Pancreas (tissue), 10 donors: ENCODE measurements around the gene RWDD3. TPM values are rescaled to one million over a fixed set of nuclear protein-coding genes. Genes with fewer than 3 reads are reported as not detected.

ENCODE experiments used
- ATAC-seq, 4 donors: fragments of 200-7000 bp; cut with Tn5 transposase; one replicate each; pipeline versions ENCODE4 v1.8.0 to v1.9.1; 2020; ENCODE audit warnings: mild to moderate bottlenecking in 4 of 4, moderate library complexity in 4 of 4
- DNase-seq, 6 donors: peaks; one replicate each; pipeline ENCODE4 v3.0.0-alpha.2; 2020
- FAIRE-seq: peaks from 2 replicates; lab custom pipeline; 2012; peaks lifted over from hg19 to GRCh38; lab: Jason Lieb, UNC
- H3K27ac ChIP-seq, 4 donors: fragments of 200-600 bp; sonication (generic); 1 replicate in 3 of 4; 2 replicates in 1 of 4; pipeline versions ENCODE4 v1.5.0 to v1.8.0; 2020
- H3K27me3 ChIP-seq, 4 donors: fragments of 200-600 bp; one replicate each; pipeline ENCODE4 v1.8.0; 2021
- H3K36me3 ChIP-seq, 3 donors: fragments of 200-600 bp; sonication (generic) in 1 of 3; one replicate each; pipeline versions ENCODE4 v1.5.0 to v1.8.0; 2020 to 2021
- H3K4me1 ChIP-seq, 3 donors: fragments of 200-600 bp; one replicate each; pipeline ENCODE4 v1.8.0; 2021
- H3K4me3 ChIP-seq, 4 donors: fragments of 200-600 bp; sonication (generic) in 2 of 4; one replicate each; pipeline versions ENCODE4 v1.5.0 to v1.8.0; 2020 to 2021
- H3K9me3 ChIP-seq, 4 donors: fragments of 200-600 bp; one replicate each; pipeline ENCODE4 v1.8.0; 2021
- WGBS, 2 donors: extraction: QIAGEN DNeasy Blood & Tissue Kit; methylation state at CpG; one replicate each; pipeline ENCODE4 v1.1.7; 2013; 5-methylcytosine and 5-hydroxymethylcytosine counted together
- intact Hi-C, 3 donors: fragments of 100-400 bp; cut with DNase I; formaldehyde crosslinking; loops; one replicate each; pipeline versions ENCODE4 v1.11.1 to v1.14.2; 2022
- polyA plus RNA-seq, 2 donors: library from polyadenylated mRNA; stranded (reverse); fragments of 200-250 nt; gene quantifications; one replicate each; pipeline ENCODE4 v1.2.3, GENCODE V29; 2013
- total RNA-seq, 6 donors: library from RNA; stranded (reverse); fragmentation: NEBNext Ultra II Directional in 4 of 6; extraction: Animal tissue kit (Norgen Biotek cat#: 25700) in 4 of 6; gene quantifications; one replicate each; pipeline versions ENCODE4 v1.2.1 to v1.2.4, GENCODE V29; 2021 to 2023
- TF ChIP-seq, protein P1 (sequence below), 4 donors: fragments of 200-600 bp; sonication (generic) in 3 of 4; IDR thresholded peaks; one replicate each; pipeline versions ENCODE4 v1.5.0 to v1.8.0; 2021; ENCODE audit warnings: antibody characterized with exemption in 4 of 4
- donor health status: healthy with polysubstance abuse.
- donor health status: DM: no; HTN: no; CAD: no; lungs with moderate emphysema.
- donor health status: DM: no; HTN: no; CAD: no.
- donor health status: control.
- donor health status: control.
- donor health status: Bipolar disorder and iron deficiency.
- donor health status: DM: yes; HTN: yes; CAD: no.
- donor health status: DM: no; HTN: no; CAD: no.
- donor health status: DM: no; HTN: no; CAD: no.
- donor health status: DM: yes; HTN: yes; CAD: no.

The RWDD3 gene
- total and polyA plus RNA-seq, 8 donors = 5.0 to 37.1 (median 11.4) TPM

DNA sequence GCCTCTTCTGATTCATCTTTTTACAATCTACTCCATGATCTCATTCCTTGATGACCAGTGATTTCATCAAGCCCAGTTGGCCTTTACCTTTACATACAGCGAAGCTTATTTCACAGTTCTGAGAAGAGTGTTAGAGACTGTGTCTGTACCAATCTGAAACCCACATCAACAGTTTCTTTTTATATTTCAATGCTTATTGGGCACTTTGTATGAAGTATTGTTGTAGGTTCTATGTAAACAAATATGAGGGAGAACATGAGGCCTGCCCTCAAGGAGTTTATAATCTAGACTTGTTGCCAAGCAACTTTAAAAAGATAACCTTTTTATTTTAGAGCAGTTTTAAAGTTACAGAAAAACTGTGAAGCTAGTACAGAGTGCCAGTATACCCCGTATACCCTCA, 27.5 kb upstream of the RWDD3 start:
- H3K4me1 ChIP-seq = peaks cover 8 to 16% (median 9%) of the 10 kb centered on the region in 3 donors
- ATAC-seq (no peak), FAIRE-seq (no peak), DNase-seq (no peak)
- no peaks in the 10 kb centered on the region for H3K27me3 ChIP-seq
- TF ChIP-seq, protein P1, sequence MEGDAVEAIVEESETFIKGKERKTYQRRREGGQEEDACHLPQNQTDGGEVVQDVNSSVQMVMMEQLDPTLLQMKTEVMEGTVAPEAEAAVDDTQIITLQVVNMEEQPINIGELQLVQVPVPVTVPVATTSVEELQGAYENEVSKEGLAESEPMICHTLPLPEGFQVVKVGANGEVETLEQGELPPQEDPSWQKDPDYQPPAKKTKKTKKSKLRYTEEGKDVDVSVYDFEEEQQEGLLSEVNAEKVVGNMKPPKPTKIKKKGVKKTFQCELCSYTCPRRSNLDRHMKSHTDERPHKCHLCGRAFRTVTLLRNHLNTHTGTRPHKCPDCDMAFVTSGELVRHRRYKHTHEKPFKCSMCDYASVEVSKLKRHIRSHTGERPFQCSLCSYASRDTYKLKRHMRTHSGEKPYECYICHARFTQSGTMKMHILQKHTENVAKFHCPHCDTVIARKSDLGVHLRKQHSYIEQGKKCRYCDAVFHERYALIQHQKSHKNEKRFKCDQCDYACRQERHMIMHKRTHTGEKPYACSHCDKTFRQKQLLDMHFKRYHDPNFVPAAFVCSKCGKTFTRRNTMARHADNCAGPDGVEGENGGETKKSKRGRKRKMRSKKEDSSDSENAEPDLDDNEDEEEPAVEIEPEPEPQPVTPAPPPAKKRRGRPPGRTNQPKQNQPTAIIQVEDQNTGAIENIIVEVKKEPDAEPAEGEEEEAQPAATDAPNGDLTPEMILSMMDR (IDR thresholded peaks at IDR 0.05) = no peak
- intact Hi-C loops = no loop called here
- 96 to 97% methylated on average over 2 of the region's 2 CpGs for WGBS, 2 donors
- no peaks in the 10 kb centered on the region for H3K9me3 ChIP-seq
- H3K4me3 ChIP-seq = no peak overlapping the region
- H3K36me3 ChIP-seq = no peaks in the 10 kb centered on the region
- H3K27ac ChIP-seq = no peak overlapping the region

DNA sequence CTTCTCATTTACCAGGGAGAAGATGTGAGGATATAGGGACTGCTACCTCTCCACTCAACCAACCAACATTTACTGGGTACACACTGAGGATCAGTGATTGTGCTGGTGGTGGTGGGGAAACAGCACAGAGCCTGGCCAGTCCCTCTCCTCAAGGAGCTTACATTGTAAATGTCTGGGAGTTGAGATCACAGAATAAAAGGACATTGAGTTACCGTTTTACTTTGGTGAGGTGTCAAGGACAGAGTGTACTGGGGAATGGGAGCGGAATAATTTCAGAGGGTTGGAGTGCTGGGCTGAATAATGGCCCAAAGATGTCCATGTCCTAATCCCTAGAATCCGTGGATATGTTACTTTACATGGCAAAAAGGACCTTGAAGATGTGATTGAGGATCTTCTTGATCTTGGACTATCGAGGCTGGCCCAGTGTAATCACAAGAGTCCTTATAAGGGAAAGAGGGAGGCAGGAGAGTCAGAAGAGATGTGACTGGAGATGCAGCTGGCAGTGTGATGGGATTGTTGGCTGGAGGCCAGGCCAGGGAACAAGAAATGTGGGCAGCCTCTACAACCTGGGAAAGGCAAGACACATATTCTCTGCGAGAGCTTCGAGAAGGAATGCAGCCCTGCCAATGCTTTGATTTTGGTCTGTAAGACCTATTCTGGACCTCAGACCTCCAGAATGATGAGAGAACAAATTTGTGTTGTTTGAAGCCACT, 26.6 kb upstream of the RWDD3 start:
- DNase-seq (no peak), ATAC-seq (no peak), FAIRE-seq (no peak)
- 78 to 81% methylated on average over 6 of the region's 6 CpGs for WGBS, 2 donors
- H3K27me3 ChIP-seq = no peaks in the 10 kb centered on the region
- H3K36me3 ChIP-seq = no peaks in the 10 kb centered on the region
- no peak overlapping the region for H3K27ac ChIP-seq
- H3K9me3 ChIP-seq = no peaks in the 10 kb centered on the region
- TF ChIP-seq, protein P1 (IDR thresholded peaks at IDR 0.05) = no peak
- peaks cover 8 to 16% (median 9%) of the 10 kb centered on the region in 3 donors for H3K4me1 ChIP-seq
- H3K4me3 ChIP-seq = no peak overlapping the region
- intact Hi-C loops = no loop called here

DNA sequence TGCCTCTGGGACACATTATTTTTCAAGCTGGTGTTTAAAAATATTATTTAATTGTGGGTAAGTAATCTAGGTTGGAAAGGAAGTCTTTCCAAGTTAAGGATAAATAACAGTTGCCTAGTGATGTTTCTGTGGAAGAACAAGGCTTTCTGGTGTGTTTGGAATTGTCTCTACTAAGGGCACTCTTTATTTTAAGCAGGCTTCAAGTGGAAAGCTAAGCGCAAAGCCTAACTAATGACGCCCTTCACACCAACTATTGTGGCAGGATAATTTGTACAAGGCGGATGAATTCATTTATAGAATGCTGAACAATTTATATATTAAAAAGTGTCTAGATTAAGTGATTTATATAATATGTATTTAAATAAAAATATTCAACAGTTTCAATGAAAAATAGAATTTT, 25.1 kb upstream of the RWDD3 start:
- intact Hi-C loops = no loop called here

DNA sequence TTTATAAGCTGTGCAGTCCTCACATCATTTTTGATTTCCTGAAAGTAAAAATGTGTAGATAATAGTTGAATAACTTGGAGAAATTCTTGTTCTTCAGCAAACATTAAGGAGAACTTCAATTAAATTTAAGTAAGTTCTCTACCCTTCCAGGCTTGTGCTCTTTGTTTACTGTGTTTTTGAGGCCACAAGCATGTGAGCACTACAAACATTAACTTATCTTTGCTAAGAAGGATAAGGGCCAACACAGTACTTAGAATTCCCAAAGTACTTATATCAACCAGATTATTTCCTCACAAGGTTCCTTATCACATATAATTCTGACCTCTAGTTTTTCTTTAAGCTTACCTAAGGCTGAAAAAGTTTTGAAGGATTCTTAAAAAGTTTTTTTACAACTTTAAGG, 24.7 kb upstream of the RWDD3 start:
- intact Hi-C loops = no loop called here
- Histone ChIP-seq H3K9me3 (no peaks in the 10 kb centered on the region), H3K27ac (peak overlapping the region in 1 of 4 donors; percentile 6), H3K27me3 (no peaks in the 10 kb centered on the region), H3K36me3 (no peaks in the 10 kb centered on the region), H3K4me1 (peaks cover 8 to 16% (median 9%) of the 10 kb centered on the region in 3 donors), H3K4me3 (no peak overlapping the region)
- TF ChIP-seq, protein P1 (IDR thresholded peaks at IDR 0.05) = no peak
- FAIRE-seq = peak; percentile 23
- DNase-seq = no peak
- ATAC-seq = peak in 3 of 4 donors; percentile 45 to 80 (median 71)

More for the DNA sequence above, 25.1 kb upstream of the RWDD3 start:
- Histone ChIP-seq H3K4me1 (peaks cover 8 to 16% (median 9%) of the 10 kb centered on the region in 3 donors), H3K27me3 (no peaks in the 10 kb centered on the region), H3K27ac (no peak overlapping the region), H3K36me3 (no peaks in the 10 kb centered on the region), H3K9me3 (no peaks in the 10 kb centered on the region), H3K4me3 (no peak overlapping the region)
- ATAC-seq (no peak), FAIRE-seq (no peak), DNase-seq (no peak)
- TF ChIP-seq, protein P1 (IDR thresholded peaks at IDR 0.05) = no peak
- 79 to 97% methylated on average over 3 of the region's 3 CpGs for WGBS, 2 donors

DNA sequence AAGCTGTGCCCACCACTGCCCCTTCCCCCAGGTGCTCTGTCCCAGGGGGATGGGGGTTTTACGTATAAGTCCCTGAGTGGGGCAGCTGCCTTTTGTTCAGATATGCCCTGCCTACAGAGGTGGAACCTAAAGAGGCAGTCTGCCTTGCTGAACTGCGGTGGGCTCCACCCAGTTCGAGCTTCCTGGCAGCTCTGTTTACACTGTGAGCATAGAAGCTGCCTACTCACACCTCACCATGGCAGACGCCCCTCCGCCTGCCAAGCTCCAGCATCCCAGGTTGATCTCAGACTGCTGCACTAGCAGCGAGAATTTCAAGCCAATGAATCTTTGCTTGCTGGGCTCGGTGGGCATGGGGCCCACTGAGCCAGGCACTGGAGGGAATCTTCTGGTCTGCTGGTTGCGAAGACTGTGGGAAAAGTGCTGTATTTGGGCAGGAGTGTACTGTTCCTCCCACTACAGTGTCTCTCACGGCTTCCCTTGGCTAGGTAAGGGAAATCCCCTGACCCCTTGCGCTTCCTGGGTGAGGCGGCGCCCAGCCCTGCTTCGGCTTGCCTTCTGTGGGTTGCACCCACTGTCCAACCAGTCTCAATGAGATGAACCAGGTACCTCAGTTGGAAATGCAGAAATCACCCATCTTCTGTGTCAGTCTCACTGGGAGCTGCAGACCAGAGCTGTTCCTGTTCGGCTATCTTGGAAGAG, 17.6 kb upstream of the RWDD3 start:
- FAIRE-seq (no peak), DNase-seq (no peak), ATAC-seq (no peak)
- intact Hi-C loops = no loop called here
- WGBS, 2 donors = 94 to 95% methylated on average over 14 of the region's 14 CpGs
- no peak overlapping the region for H3K4me3 ChIP-seq
- no peak overlapping the region for H3K27ac ChIP-seq
- H3K9me3 ChIP-seq = no peaks in the 10 kb centered on the region
- TF ChIP-seq, protein P1 (IDR thresholded peaks at IDR 0.05) = no peak
- no peaks in the 10 kb centered on the region for H3K4me1 ChIP-seq
- H3K36me3 ChIP-seq = no peaks in the 10 kb centered on the region
- H3K27me3 ChIP-seq = no peaks in the 10 kb centered on the region
